Stimulated activated effector memory CD8-positive, alpha-beta T cell treated with anti-CD3 and anti-CD28 coated beads, Interleukin-12 subunit alpha, Interleukin-12 subunit beta, amount 100 ng/mL, for 72 hours (primary cell): ENCODE measurements around the gene PCYT1A.

Experiments used
- ATAC-seq: fragments of 150-1000 bp; cut with Tn5 transposase; 2 replicates; pipeline ENCODE4 v1.10.0; 2021
- DNase-seq, 2 donors: peaks; one replicate each; pipeline ENCODE4 v3.0.0; 2021 to 2022; ENCODE audit warnings: low spot score in 2 of 2
- H3K27ac Mint-ChIP-seq: one replicate; pipeline ENCODE4 v1.8.0; 2022; ENCODE audit warnings: mild to moderate bottlenecking, mixed read lengths
- H3K36me3 Mint-ChIP-seq: one replicate; pipeline ENCODE4 v1.8.0; 2022; ENCODE audit warnings: mild to moderate bottlenecking, mixed read lengths
- H3K4me1 Mint-ChIP-seq: one replicate; pipeline ENCODE4 v1.8.0; 2022; ENCODE audit warnings: mixed read lengths
- H3K4me3 Mint-ChIP-seq: one replicate; pipeline ENCODE4 v1.8.0; 2022; ENCODE audit warnings: mild to moderate bottlenecking, mixed read lengths
- H3K9me3 Mint-ChIP-seq: one replicate; pipeline ENCODE4 v1.8.0; 2022; ENCODE audit warnings: mixed read lengths

Gene PCYT1A

GRCh38 chr3:196181127-196181546 is 106.4 kb downstream of the PCYT1A start:
- H3K4me3 Mint-ChIP-seq, result peak overlapping the region; percentile 73
- DNase-seq, result no peak
- no peaks in the 10 kb centered on the region for H3K9me3 Mint-ChIP-seq
- H3K4me1 Mint-ChIP-seq, result peaks cover 40% of the 10 kb centered on the region
- H3K36me3 Mint-ChIP-seq, result peaks cover 28% of the 10 kb centered on the region
- ATAC-seq, result no peak
- H3K27ac Mint-ChIP-seq, result peak overlapping the region; percentile 96

GRCh38 chr3:196180346-196180745 is 107.2 kb downstream of the PCYT1A start:
- Mint-ChIP-seq H3K9me3 (no peaks in the 10 kb centered on the region), H3K36me3 (peaks cover 28% of the 10 kb centered on the region), H3K4me3 (peak overlapping the region; percentile 73), H3K4me1 (peaks cover 40% of the 10 kb centered on the region), H3K27ac (peak overlapping the region; percentile 96)
- no peak for ATAC-seq
- no peak for DNase-seq
